Ishikawa (cell line): Measurements from ENCODE around the gene EEPD1.

Source experiments
- CEBPB ChIP-seq: IDR thresholded peaks from 2 replicates; pipeline ENCODE4 v1.6.1; 2012
- CREB1 ChIP-seq: IDR thresholded peaks from 2 replicates; pipeline ENCODE4 v1.6.1; 2012; ENCODE audit warnings: low read depth
- EGR1 ChIP-seq: IDR thresholded peaks from 2 replicates; pipeline ENCODE4 v1.6.1; 2012
- EP300 ChIP-seq: IDR thresholded peaks from 2 replicates; pipeline ENCODE4 v1.6.1; 2012; ENCODE audit warnings: borderline replicate concordance
- FOXM1 ChIP-seq: IDR thresholded peaks from 2 replicates; pipeline ENCODE4 v1.6.1; 2012; ENCODE audit warnings: low read depth, borderline replicate concordance
- MAX ChIP-seq: IDR thresholded peaks from 2 replicates; pipeline ENCODE4 v1.6.1; 2012
- NFIC ChIP-seq: IDR thresholded peaks from 2 replicates; pipeline ENCODE4 v1.6.1; 2012
- RAD21 ChIP-seq: IDR thresholded peaks from 2 replicates; pipeline ENCODE4 v1.6.1; 2012; ENCODE audit warnings: low read depth
- REST ChIP-seq: IDR thresholded peaks from 2 replicates; pipeline ENCODE4 v1.6.1; 2012; ENCODE audit warnings: low read depth, mild to moderate bottlenecking
- TAF1 ChIP-seq: IDR thresholded peaks from 2 replicates; pipeline ENCODE4 v1.6.1; 2012; ENCODE audit warnings: low read depth, mild to moderate bottlenecking
- TCF12 ChIP-seq: IDR thresholded peaks from 2 replicates; pipeline ENCODE4 v1.6.1; 2012; ENCODE audit warnings: low read depth
- TEAD4 ChIP-seq: IDR thresholded peaks from 2 replicates; pipeline ENCODE4 v1.6.1; 2012
- USF1 ChIP-seq: IDR thresholded peaks from 2 replicates; pipeline ENCODE4 v1.6.1; 2012
- YY1 ChIP-seq: IDR thresholded peaks from 2 replicates; pipeline ENCODE4 v1.6.1; 2012; ENCODE audit warnings: low read depth
- ZBTB7A ChIP-seq: IDR thresholded peaks from 2 replicates; pipeline ENCODE4 v1.6.1; 2012; ENCODE audit warnings: low read depth

The EEPD1 gene

GRCh38 chr7:36192877-36193276, 39.8 kb downstream of the EEPD1 start:
- TF ChIP-seq FOXM1 (no peak), USF1 (no peak), EGR1 (no peak), REST (no peak), EP300 (no peak), TEAD4 (no peak), CREB1 (no peak), TAF1 (no peak)

GRCh38 chr7:36198854-36199266, 45.8 kb downstream of the EEPD1 start:
- TF ChIP-seq ZBTB7A = no peak
- no peak for TF ChIP-seq YY1
- TF ChIP-seq REST = no peak
- no peak for TF ChIP-seq USF1
- no peak for TF ChIP-seq FOXM1
- TF ChIP-seq EP300 = no peak
- TF ChIP-seq TAF1 = no peak
- TF ChIP-seq MAX = no peak
- TF ChIP-seq TEAD4 = no peak
- no peak for TF ChIP-seq CEBPB

GRCh38 chr7:36199329-36199728, 46.3 kb downstream of the EEPD1 start:
- TF ChIP-seq YY1 (no peak), RAD21 (no peak), NFIC (no peak), EP300 (no peak), TAF1 (no peak), MAX (no peak)

GRCh38 chr7:36201122-36201723, 48.2 kb downstream of the EEPD1 start:
- TF ChIP-seq CEBPB = no peak
- TF ChIP-seq TEAD4 = no peak
- TF ChIP-seq MAX = no peak
- TF ChIP-seq RAD21 = no peak
- TF ChIP-seq CREB1 = no peak
- TF ChIP-seq TCF12 = no peak
- no peak for TF ChIP-seq ZBTB7A
- no peak for TF ChIP-seq YY1
- no peak for TF ChIP-seq TAF1
- no peak for TF ChIP-seq NFIC
- no peak for TF ChIP-seq EP300
- no peak for TF ChIP-seq FOXM1
- TF ChIP-seq USF1 = no peak
- no peak for TF ChIP-seq EGR1

- TF ChIP-seq USF1 (no peak), FOXM1 (no peak), TCF12 (no peak), TEAD4 (no peak), RAD21 (no peak), YY1 (no peak), CREB1 (no peak), EP300 (no peak), REST (no peak)
These were observed 49.3 kb downstream of the EEPD1 start for GRCh38 chr7:36202398-36202797.
